Rectal smooth muscle tissue (tissue), 1 donor: ENCODE measurements around the gene UCN2.

Experiments used
- H3K27ac ChIP-seq: one replicate; pipeline ENCODE4 v1.7.0; 2013; ENCODE audit warnings: low read depth, low read length, inconsistent platforms
- H3K27me3 ChIP-seq: one replicate; pipeline ENCODE4 v1.7.0; 2013; ENCODE audit warnings: low read length; ENCODE audit not compliant: control insufficient read depth, insufficient read depth
- H3K36me3 ChIP-seq: one replicate; pipeline ENCODE4 v1.7.0; 2013; ENCODE audit warnings: low read length; ENCODE audit not compliant: control insufficient read depth, insufficient read depth
- H3K4me1 ChIP-seq: one replicate; pipeline ENCODE4 v1.7.0; 2013; ENCODE audit warnings: low read length; ENCODE audit not compliant: control insufficient read depth, insufficient read depth
- H3K4me3 ChIP-seq: one replicate; pipeline ENCODE4 v1.7.0; 2013; ENCODE audit warnings: low read length
- H3K9ac ChIP-seq: one replicate; pipeline ENCODE4 v1.7.0; 2013; ENCODE audit warnings: low read length

UCN2 gene, protein sequence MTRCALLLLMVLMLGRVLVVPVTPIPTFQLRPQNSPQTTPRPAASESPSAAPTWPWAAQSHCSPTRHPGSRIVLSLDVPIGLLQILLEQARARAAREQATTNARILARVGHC

DNA sequence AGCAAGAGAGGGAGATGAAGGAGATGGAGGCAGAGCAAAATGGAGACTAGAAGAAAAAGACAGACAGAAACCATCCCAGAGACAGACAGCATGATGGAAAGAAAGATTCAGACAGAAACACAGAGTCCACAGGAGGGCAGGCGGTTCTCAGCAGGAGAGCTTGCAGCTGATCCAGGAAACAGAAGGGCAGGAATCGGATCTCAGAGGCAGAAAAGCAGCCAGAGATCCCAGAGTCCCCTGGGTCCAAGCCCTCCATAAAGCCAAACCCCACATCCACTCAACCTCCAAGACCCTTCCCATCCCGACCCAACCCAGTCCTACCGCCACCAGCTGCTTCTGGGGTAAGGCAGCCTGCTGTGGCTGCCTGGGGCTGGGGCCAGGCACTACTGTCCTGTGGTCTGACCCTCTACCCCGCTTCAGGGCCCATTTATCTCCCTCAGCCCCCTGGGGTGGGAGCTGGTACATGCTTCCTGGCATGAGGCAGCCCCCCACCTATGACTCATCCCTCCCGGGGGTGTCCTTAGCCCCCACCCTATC is at the start of gene UCN2:
Gene UCN2 (minus strand): TSS at position 400 of the 537 bp plus-strand sequence. CDS start 657 bp downstream, outside the sequence.
- H3K4me3 ChIP-seq = no peak within 1 kb of the TSS
- H3K27ac ChIP-seq = no peak within 1 kb of the TSS
- no peaks in the 10 kb centered on the region for H3K36me3 ChIP-seq
- H3K9ac ChIP-seq = no peak within 1 kb of the TSS
- no peaks in the 10 kb centered on the region for H3K27me3 ChIP-seq
- H3K4me1 ChIP-seq = peaks cover 10% of the 10 kb centered on the region

DNA sequence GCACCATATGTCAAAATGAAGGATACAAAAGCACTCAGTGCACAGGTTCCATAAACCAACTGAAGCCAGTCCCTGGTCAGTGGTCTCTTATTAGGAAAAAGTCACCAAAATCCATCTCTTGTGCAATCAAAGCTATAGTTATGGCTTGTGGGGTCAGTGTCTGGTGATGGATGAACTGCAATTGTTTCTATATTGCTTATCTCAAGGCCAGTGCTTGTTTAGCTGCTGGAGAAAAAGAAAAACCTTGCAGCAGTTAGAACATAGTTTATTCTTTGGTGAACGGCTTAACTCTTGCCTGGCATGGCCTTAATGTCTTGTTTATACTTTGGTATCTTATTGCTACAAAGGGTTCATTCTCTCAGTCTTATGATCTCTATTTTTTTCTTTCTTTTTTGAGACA is 48.7 kb upstream of the UCN2 start:
- H3K9ac ChIP-seq = no peak overlapping the region
- H3K36me3 ChIP-seq = no peaks in the 10 kb centered on the region
- H3K27ac ChIP-seq = no peak overlapping the region
- peaks cover 8% of the 10 kb centered on the region for H3K4me1 ChIP-seq
- H3K4me3 ChIP-seq = no peak overlapping the region
- no peaks in the 10 kb centered on the region for H3K27me3 ChIP-seq

DNA sequence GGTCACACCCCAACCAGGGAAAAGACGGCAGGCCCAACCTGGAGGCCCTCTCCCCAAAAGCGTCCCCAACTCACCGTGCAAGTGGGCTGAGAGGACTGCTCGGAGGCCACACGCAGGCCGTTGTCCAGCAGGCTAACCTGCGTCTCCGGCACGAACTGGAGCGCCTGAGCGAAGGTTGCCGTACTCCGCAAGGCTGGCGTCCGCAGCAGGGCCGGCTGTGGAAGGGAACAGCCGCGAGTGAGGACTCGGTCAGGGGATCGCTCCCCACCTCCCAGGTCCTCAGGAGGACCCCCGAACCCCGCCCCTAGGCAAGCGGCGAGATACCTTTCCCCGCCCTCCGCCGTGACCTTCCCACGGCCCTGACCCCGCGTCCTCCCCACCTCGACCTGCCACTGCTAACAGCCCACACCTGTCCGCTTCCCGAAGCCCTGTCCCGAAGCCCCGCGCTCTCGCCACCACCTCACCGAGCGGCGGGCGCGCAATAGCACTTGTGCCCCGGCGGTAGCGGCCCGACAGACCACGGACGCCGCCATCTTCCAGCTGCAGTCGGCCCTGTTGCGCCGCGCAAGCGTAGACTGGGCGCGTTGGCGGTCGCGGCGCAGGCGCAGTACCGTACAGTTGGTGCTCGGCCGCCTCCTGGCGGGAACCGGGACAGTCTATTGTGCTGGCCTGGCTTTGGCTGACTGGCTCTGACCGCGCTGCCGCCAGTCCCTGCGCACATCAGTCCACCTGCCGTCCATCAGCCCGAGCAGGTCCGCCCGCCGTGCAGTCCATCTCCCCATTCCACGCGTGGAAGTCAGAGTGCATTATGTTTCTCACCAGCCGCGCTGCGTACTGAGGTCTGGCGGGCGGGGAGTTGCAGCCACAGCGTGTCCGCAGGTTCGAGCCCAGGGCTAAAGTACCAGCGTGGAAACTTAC is 45.8 kb upstream of the UCN2 start, which contains the start of gene UQCRC1:
Gene UQCRC1 (minus strand): TSS at position 559 of the 918 bp plus-strand sequence. CDS start 26 bp downstream, at position 533.
- peaks cover 16% of the 10 kb centered on the region for H3K36me3 ChIP-seq
- H3K9ac ChIP-seq = peak within 1 kb of the TSS; percentile 92
- H3K27ac ChIP-seq = peak within 1 kb of the TSS; percentile 89
- peak within 1 kb of the TSS; percentile 96 for H3K4me3 ChIP-seq
- H3K4me1 ChIP-seq = peaks cover 8% of the 10 kb centered on the region
- no peaks in the 10 kb centered on the region for H3K27me3 ChIP-seq

DNA sequence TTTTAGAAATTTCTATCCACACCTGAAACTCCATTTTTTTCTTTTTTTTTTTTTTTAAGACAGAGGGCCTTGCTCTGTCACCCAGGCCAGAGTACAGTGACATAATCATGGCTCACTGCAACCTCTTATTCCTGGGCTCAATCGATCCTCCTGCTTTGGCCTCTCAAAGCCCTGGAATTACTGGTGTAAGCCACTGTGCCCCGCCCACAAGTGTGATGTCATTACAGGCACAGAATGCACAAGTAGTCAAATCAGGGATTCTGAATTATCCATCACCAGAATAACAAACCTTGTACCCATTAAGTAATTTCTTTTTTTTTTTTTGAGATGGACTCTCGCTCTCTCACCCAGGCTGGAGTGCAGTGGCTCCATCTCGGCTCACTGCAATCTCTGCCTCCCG is 43.9 kb upstream of the UCN2 start:
- H3K9ac ChIP-seq = no peak overlapping the region
- H3K27ac ChIP-seq = no peak overlapping the region
- peaks cover 8% of the 10 kb centered on the region for H3K4me1 ChIP-seq
- no peaks in the 10 kb centered on the region for H3K27me3 ChIP-seq
- no peak overlapping the region for H3K4me3 ChIP-seq
- H3K36me3 ChIP-seq = peaks cover 33% of the 10 kb centered on the region

DNA sequence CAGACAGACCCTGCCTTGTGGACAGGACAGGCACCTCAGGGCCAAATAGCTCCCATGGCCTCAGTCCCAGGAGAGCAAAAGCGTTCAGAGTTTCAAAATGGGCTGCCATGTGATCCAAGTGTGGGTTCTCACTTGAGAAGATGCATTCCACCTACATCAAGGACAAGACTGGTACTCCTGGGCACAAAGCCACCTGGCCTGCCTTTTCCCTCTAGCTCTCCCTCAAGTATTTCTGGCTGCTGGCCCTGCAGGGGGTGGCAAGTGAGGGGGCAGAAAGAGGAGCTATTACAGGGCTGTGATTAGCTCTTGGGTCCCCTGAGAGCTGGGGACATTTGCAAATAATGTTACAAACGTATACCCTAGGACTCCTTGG is 38.0 kb upstream of the UCN2 start:
- Histone ChIP-seq H3K9ac (no peak overlapping the region), H3K4me1 (peaks cover 15% of the 10 kb centered on the region), H3K27me3 (no peaks in the 10 kb centered on the region), H3K36me3 (peaks cover 71% of the 10 kb centered on the region), H3K4me3 (no peak overlapping the region), H3K27ac (no peak overlapping the region)

DNA sequence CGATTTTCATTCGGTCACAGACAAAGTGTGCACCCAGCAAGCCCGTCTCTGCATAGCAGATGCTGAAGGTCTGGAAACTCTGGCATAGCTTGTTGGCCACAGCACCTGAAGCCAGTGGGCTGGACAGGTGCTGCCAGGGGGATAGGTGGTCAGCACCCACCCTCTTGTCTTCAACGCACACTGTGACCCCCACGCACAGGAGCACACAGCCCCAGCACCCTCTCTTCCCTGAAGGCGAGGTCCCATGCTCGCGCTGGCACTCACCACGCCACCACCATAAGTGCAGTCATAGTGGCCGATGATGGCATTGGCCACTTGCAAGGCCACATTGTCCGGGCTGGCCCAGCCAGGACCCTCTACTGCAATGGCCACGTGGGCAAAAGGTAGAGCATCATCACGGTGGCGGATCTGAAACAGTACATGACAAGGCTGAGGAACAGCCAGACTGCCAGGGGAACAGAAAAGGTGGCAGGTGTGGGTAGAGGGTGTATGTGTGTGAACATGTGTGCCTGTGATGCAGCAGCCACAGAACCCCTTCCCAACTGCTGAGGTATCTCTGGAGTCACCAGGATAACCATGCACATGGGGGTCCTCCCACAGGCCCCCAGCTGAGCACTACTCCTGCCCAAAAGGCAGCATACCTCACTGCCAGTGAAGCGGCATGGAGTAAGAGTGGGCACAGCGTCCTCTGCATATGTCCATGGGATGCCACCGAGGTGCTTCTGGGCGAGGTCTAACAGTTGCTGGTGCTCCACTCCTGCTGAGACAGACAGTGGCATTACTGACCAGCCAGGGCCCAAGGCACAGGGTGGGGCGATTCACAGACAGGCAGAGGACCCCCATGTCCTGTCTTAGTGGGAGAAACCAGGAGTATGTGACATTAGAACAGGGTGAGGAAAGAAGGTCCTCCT is 37.4 kb upstream of the UCN2 start:
- Histone ChIP-seq H3K4me3 (no peak overlapping the region), H3K27me3 (no peaks in the 10 kb centered on the region), H3K4me1 (peaks cover 15% of the 10 kb centered on the region), H3K36me3 (peaks cover 71% of the 10 kb centered on the region), H3K27ac (no peak overlapping the region), H3K9ac (no peak overlapping the region)

DNA sequence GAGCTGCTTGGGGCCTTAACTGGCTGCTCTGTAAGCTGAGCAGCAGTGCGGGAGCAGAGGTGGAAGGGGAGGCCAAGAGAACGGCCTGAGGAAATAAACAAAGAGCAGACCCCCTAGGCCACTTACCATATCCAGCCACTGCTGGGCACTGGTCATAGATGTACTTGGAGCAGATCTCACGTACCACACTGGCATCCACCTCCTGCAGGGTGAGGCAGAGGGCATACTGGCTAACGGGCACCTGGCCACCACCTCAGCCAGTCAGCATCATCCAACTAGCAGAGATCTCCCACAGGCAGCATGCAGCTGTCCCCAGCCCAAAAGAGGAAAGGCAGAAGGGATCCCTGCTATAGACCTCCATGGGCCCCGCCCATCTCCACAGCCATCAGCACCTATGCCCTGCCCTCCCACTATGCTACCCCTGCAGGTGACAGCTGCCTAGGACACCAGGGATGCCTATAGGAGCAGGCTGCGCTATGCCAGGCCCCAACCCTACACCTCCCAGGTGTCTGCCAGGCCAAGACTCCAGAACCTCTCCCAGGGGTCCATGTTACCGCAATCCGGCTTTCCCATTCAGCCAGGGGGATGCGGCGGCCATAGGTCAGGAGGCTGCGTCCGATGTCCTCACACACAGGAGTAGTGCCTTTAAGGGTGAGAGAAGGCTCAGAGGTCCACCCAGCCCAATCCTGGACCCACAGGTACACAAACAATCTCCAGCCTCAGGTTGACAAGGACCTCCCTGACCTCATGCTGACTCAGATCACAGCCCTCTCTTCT is 36.1 kb upstream of the UCN2 start:
- Histone ChIP-seq H3K27ac (peak overlapping the region; percentile 72), H3K4me3 (no peak overlapping the region), H3K4me1 (peaks cover 19% of the 10 kb centered on the region)

DNA sequence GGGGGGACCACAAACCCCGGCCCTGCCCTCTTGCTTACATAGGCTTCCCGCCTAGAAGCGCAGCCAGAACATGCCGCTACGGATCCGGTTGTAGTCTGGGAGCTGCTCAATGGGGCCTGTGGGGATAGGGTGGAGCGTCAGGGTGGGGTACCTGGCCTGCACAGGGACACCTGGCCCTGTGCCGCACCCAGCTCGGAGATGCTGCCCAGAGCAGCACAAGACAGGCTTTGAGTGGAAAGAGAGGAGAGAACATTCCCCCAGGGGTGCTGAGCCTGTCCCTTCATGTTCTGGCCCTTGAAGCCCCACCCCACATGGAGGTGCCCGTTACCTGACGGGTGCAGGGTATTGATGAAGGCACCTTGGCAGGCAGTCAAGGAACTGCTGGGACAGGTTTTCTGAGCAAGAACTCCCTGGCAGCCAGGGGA is 35.5 kb upstream of the UCN2 start:
- no peaks in the 10 kb centered on the region for H3K27me3 ChIP-seq
- H3K36me3 ChIP-seq = peaks cover 52% of the 10 kb centered on the region
- H3K9ac ChIP-seq = no peak overlapping the region
- H3K4me3 ChIP-seq = no peak overlapping the region
- peaks cover 22% of the 10 kb centered on the region for H3K4me1 ChIP-seq
- H3K27ac ChIP-seq = peak overlapping the region; percentile 72

More for the DNA sequence above, 36.1 kb upstream of the UCN2 start:
- no peak overlapping the region for H3K9ac ChIP-seq
- peaks cover 58% of the 10 kb centered on the region for H3K36me3 ChIP-seq
- no peaks in the 10 kb centered on the region for H3K27me3 ChIP-seq

DNA sequence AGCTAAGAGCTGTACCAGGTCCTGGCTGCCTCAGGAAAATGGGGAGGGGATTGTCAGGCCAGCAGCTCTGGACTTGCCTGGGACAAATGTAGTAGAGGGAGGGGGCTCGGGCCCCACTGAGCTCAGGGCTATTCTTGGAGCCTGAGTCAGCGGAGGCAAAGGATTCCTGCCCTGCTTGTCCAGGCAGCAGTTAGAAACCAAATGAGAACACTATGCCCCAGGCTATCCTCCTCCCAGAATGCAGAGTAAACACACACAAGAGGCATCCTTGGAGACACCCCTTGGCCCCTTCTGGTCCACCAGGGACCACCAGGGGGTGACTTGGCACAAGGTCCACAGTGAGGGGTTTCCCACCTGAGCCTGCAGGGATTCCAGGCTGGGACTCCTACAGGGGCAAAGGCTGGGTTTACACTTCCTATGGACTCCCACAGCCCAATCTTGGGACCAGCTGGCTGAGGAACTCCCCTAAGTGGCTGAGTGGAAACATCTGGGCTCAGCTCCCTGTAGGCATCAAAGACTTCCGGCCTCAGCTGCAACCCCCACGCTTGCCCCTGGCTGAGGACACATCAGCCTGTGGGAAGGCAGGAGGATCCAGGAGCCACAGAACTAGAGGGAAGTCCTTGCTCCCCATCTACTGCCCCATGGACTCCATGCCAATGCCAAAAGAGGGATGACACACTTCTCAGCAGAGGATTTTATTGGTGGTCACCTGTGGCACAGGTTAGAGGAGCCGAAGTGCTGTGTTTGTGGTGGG is 34.9 kb upstream of the UCN2 start:
- H3K4me1 ChIP-seq = peaks cover 22% of the 10 kb centered on the region
- peaks cover under 1% of the 10 kb centered on the region for H3K27me3 ChIP-seq
- H3K9ac ChIP-seq = no peak overlapping the region
- H3K36me3 ChIP-seq = peaks cover 47% of the 10 kb centered on the region
- peak overlapping the region; percentile 72 for H3K27ac ChIP-seq
- H3K4me3 ChIP-seq = no peak overlapping the region

DNA sequence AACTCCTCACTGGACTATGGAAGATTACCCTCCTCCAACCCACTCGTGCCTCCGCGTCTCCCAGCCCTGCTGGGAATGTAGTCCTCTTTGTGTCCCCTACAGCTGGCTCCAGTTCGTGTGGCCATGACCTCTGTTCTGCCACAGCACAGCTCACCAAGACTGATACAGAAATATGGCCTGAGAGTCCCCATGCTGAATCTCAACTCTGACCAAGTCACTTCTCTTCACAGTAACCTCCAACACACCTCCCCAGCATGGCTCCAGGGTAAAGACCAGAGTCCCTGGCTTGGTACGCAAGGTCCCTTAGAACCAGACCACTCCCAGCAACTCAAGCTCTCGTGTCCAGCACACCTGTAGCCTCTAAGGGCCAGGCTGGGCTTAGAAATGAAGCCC is 33.8 kb upstream of the UCN2 start:
- H3K27me3 ChIP-seq = peaks cover 4% of the 10 kb centered on the region
- peak overlapping the region; percentile 69 for H3K27ac ChIP-seq
- no peak overlapping the region for H3K4me3 ChIP-seq
- H3K4me1 ChIP-seq = peaks cover 22% of the 10 kb centered on the region
- H3K36me3 ChIP-seq = peaks cover 36% of the 10 kb centered on the region
- H3K9ac ChIP-seq = no peak overlapping the region
